Panc1 (cell line): ENCODE results near the gene LMAN2. TPM values are rescaled to one million over a fixed set of nuclear protein-coding genes. Genes with fewer than 3 reads are reported as not detected.

Experiments
- ATAC-seq: fragments of 200-7000 bp; cut with Tn5 transposase; 2 replicates; pipeline ENCODE4 v1.9.1; 2020; ENCODE audit warnings: mild to moderate bottlenecking, moderate library complexity
- BruUV-seq: library from RNA; stranded (reverse); fragments of 400-500 nt; replicated peaks from 2 replicates; lab custom pipeline; 2021; lab: Mats Ljungman, UMichigan
- CTCF ChIA-PET: fragments of 300-600 bp; sonication (Branson Sonifier 250); formaldehyde crosslinking; loops from one replicate; lab custom pipeline; 2022; ENCODE audit warnings: antibody characterized with exemption; lab: Charles Lee
- POLR2A ChIA-PET: fragments of 300-600 bp; sonication (Branson Sonifier 250); formaldehyde crosslinking; loops from one replicate; lab custom pipeline; 2022; ENCODE audit warnings: antibody characterized with exemption; lab: Charles Lee
- DNase-seq: peaks from one replicate; pipeline ENCODE4 v3.0.0-alpha.2; 2010; ENCODE audit warnings: low read depth, low spot score
- H3K27ac ChIP-seq: 2 replicates; pipeline ENCODE4 v1.5.1; 2011; ENCODE audit warnings: mild to moderate bottlenecking, low read length, inconsistent platforms
- H3K27me3 ChIP-seq: fragments of 200-500 bp; sonication (Bioruptor generic); 2 replicates; pipeline ENCODE4 v1.6.0; 2014; ENCODE audit warnings: low read length, inconsistent platforms; ENCODE audit not compliant: control insufficient read depth, insufficient read depth
- H3K36me3 ChIP-seq: fragments of 200-500 bp; sonication (Bioruptor generic); 2 replicates; pipeline ENCODE4 v1.5.1; 2014; ENCODE audit warnings: inconsistent platforms, mild to moderate bottlenecking, low read length, moderate library complexity; ENCODE audit not compliant: control insufficient read depth, insufficient read depth
- H3K4me1 ChIP-seq: 2 replicates; pipeline ENCODE4 v1.5.1; 2011; ENCODE audit warnings: inconsistent platforms, mild to moderate bottlenecking, low read length, moderate library complexity; ENCODE audit not compliant: control insufficient read depth, insufficient read depth
- H3K4me3 ChIP-seq, 2 experiments: 2 replicates each; pipeline ENCODE4 v1.5.1; 2011 to 2012; ENCODE audit warnings: low read depth in 2 of 2, low read length in 2 of 2, mild to moderate bottlenecking in 2 of 2, inconsistent platforms in 1 of 2, moderate library complexity in 1 of 2
- H3K9me3 ChIP-seq: fragments of 200-500 bp; sonication (Bioruptor generic); 2 replicates; pipeline ENCODE4 v1.5.1; 2014; ENCODE audit warnings: low read depth, mild to moderate bottlenecking, inconsistent platforms, low read length, moderate library complexity; ENCODE audit not compliant: control insufficient read depth, insufficient read depth
- POLR2AphosphoS5 ChIP-seq: IDR thresholded peaks from 2 replicates; pipeline ENCODE4 v1.6.1; 2012; ENCODE audit warnings: mild to moderate bottlenecking, low read depth, low read length, moderate library complexity
- SIN3A ChIP-seq: IDR thresholded peaks from 2 replicates; pipeline ENCODE4 v1.6.1; 2012; ENCODE audit warnings: low read depth, mild to moderate bottlenecking, low read length, moderate library complexity, borderline replicate concordance; ENCODE audit not compliant: insufficient read depth
- TCF7L2 ChIP-seq: IDR thresholded peaks from 2 replicates; pipeline ENCODE4 v1.6.1; 2011; ENCODE audit warnings: mild to moderate bottlenecking, low read depth, low read length, inconsistent platforms
- in situ Hi-C: cut with HindIII; loops from 2 replicates; pipeline ENCODE4 v1.10.0; 2016; ENCODE audit warnings: low sequenced_read_pairs, low pct_unique_long_range_greater_than_20kb
- intact Hi-C: fragments of 100-400 bp; cut with micrococcal nuclease; formaldehyde crosslinking; loops from one replicate; pipeline ENCODE4 v1.10.0; 2022; ENCODE audit not compliant: unreplicated experiment
- total RNA-seq: library from RNA; stranded (reverse); gene quantifications from one replicate; pipeline ENCODE4 v1.2.1, GENCODE V29; 2021; ENCODE audit not compliant: unreplicated experiment
- TF ChIP-seq, protein P1 (sequence below): fragments of 450-650 bp; IDR thresholded peaks from 2 replicates; pipeline ENCODE4 v1.5.1; 2017; ENCODE audit warnings: mild to moderate bottlenecking
- TF ChIP-seq, protein P2 (sequence below), 2 experiments: IDR thresholded peaks; 2 replicates each; pipeline ENCODE4 v1.6.1; 2011 to 2012; ENCODE audit warnings: low read depth in 2 of 2, control low read depth in 1 of 2, low read length in 1 of 2, mild to moderate bottlenecking in 1 of 2, moderate library complexity in 1 of 2; ENCODE audit not compliant: insufficient read depth in 1 of 2

Gene LMAN2
- total RNA-seq, 1 experiment from 2014 or later: 140 TPM

DNA sequence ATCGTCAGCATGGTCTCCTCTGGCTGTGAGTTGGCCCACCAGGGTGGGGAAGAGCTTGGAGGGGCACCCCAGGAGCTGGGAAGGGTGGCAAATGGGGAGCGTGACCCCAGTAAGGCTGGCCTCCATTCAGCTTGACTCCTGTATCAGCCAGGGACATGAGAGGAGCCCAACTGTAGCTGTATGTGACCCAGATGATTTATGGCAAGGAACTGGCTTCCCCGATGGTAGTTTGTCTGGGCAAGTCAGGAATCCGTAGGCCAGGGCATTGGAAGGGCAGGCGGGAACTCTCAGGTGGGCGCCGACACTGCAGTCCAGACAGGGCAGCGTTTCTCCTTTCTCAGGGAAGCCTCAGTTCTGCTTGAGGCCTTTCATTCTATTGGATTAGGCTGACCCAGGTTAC lies 35.1 kb upstream of the LMAN2 start:
- in situ Hi-C loops (no loop called here), intact Hi-C loops (no loop called here)
- TF ChIP-seq TCF7L2 (no peak), SIN3A (no peak), POLR2AphosphoS5 (no peak)
- TF ChIP-seq, protein P1, sequence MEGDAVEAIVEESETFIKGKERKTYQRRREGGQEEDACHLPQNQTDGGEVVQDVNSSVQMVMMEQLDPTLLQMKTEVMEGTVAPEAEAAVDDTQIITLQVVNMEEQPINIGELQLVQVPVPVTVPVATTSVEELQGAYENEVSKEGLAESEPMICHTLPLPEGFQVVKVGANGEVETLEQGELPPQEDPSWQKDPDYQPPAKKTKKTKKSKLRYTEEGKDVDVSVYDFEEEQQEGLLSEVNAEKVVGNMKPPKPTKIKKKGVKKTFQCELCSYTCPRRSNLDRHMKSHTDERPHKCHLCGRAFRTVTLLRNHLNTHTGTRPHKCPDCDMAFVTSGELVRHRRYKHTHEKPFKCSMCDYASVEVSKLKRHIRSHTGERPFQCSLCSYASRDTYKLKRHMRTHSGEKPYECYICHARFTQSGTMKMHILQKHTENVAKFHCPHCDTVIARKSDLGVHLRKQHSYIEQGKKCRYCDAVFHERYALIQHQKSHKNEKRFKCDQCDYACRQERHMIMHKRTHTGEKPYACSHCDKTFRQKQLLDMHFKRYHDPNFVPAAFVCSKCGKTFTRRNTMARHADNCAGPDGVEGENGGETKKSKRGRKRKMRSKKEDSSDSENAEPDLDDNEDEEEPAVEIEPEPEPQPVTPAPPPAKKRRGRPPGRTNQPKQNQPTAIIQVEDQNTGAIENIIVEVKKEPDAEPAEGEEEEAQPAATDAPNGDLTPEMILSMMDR: no peak
- TF ChIP-seq, protein P2, sequence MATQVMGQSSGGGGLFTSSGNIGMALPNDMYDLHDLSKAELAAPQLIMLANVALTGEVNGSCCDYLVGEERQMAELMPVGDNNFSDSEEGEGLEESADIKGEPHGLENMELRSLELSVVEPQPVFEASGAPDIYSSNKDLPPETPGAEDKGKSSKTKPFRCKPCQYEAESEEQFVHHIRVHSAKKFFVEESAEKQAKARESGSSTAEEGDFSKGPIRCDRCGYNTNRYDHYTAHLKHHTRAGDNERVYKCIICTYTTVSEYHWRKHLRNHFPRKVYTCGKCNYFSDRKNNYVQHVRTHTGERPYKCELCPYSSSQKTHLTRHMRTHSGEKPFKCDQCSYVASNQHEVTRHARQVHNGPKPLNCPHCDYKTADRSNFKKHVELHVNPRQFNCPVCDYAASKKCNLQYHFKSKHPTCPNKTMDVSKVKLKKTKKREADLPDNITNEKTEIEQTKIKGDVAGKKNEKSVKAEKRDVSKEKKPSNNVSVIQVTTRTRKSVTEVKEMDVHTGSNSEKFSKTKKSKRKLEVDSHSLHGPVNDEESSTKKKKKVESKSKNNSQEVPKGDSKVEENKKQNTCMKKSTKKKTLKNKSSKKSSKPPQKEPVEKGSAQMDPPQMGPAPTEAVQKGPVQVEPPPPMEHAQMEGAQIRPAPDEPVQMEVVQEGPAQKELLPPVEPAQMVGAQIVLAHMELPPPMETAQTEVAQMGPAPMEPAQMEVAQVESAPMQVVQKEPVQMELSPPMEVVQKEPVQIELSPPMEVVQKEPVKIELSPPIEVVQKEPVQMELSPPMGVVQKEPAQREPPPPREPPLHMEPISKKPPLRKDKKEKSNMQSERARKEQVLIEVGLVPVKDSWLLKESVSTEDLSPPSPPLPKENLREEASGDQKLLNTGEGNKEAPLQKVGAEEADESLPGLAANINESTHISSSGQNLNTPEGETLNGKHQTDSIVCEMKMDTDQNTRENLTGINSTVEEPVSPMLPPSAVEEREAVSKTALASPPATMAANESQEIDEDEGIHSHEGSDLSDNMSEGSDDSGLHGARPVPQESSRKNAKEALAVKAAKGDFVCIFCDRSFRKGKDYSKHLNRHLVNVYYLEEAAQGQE (IDR thresholded peaks at IDR 0.05; ENCODE audit: insufficient read depth in 1 of 2, low read depth in 2 of 2, low read length in 1 of 2): no peak
- ChIA-PET POLR2A (no interaction called here), CTCF (no interaction called here)
- Histone ChIP-seq H3K4me1 (peaks cover 3% of the 10 kb centered on the region; the same call in 1 of the 2 replicates), H3K9me3 (no peaks in the 10 kb centered on the region), H3K27me3 (no peaks in the 10 kb centered on the region), H3K27ac (no peak overlapping the region), H3K4me3 (no peak overlapping the region), H3K36me3 (no peaks in the 10 kb centered on the region)
- no peak for ATAC-seq
- no peak for DNase-seq
- no TSS peak for BruUV-seq

DNA sequence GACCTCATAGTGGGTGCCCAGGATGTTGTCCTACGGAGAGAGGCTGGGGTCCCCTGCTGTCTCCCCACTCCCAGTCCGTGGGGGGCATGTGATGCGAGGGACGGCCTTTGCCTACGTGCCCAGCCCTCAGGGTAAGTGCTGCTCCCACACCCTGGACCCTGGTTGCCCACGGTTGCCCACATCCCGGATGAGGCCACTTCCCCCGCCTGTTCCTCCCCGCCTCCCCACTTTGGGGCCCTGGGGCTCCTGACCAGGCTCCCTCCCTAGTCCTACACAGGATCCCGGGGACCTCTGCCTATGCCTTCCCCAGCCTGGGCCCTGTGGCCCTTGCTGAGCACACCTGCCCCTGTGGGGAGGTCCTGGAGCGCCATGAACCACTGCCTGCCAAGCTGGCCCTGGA lies 34.3 kb upstream of the LMAN2 start:
- no peak for ATAC-seq
- no peak for DNase-seq
- POLR2A ChIA-PET: no interaction called here
- TF ChIP-seq, protein P2 (IDR thresholded peaks at IDR 0.05; ENCODE audit: insufficient read depth in 1 of 2, low read depth in 2 of 2, low read length in 1 of 2): no peak
- TF ChIP-seq TCF7L2 (no peak), SIN3A (no peak)
- Histone ChIP-seq H3K9me3 (no peaks in the 10 kb centered on the region), H3K4me1 (peaks cover 3% of the 10 kb centered on the region; the same call in 1 of the 2 replicates), H3K4me3 (no peak overlapping the region), H3K27me3 (no peaks in the 10 kb centered on the region), H3K27ac (no peak overlapping the region), H3K36me3 (no peaks in the 10 kb centered on the region)
- BruUV-seq: no TSS peak
- intact Hi-C loops: no loop called here
- in situ Hi-C loops: no loop called here
- CTCF ChIA-PET: no interaction called here
